Tracheal epithelial cell (primary cell): Measurements from ENCODE around the gene NT5DC1. TPM values are rescaled to one million over a fixed set of nuclear protein-coding genes. Genes with fewer than 3 reads are reported as not detected.

Experiments
- total RNA-seq: library from RNA; depleted of rRNA; stranded (reverse); fragments of >200 nt; gene quantifications from 2 replicates; pipeline ENCODE4 v1.2.1, GENCODE V29; 2014

Gene NT5DC1
- total RNA-seq, result 6.4 and 6.5 TPM in 2 replicates

GRCh38 chr6:116100419-116101301, at the start of gene NT5DC1:
NT5DC1 (plus strand) TSS chr6:116100853; CDS start chr6:116100931, 78 bp downstream.

GRCh38 chr6:116060572-116061283, 39.9 kb upstream of the NT5DC1 start, which contains the start of gene FRK:
FRK (minus strand) TSS chr6:116060891; CDS start chr6:116060311, 580 bp downstream.

GRCh38 chr6:116126032-116126431, 25.4 kb downstream of the NT5DC1 start, which contains the start of gene COL10A1:
COL10A1 (minus strand) TSS chr6:116126132; CDS start chr6:116125492, 640 bp downstream.

GRCh38 chr6:116253505-116254296, 153.0 kb downstream of the NT5DC1 start, which contains the start of gene TSPYL4:
TSPYL4 (minus strand) TSS chr6:116254075; CDS start chr6:116254008, 67 bp downstream.

GRCh38 chr6:116279232-116280160, 178.8 kb downstream of the NT5DC1 start, which contains the start of gene TSPYL1:
TSPYL1 (minus strand) TSS chr6:116279930; CDS start chr6:116279830, 100 bp downstream.

Other genes starting within 250 kb of the NT5DC1 start
- 2.8 and 4.8 TPM in 2 replicates for gene FRK, start 40.0 kb upstream of the NT5DC1 start, total RNA-seq
- 0.24 TPM in 1 of 2 replicates, not detected in the other for gene COL10A1, start 25.3 kb downstream of the NT5DC1 start, total RNA-seq
- gene TSPYL4, start 153.2 kb downstream of the NT5DC1 start, total RNA-seq, result 2.9 and 3.0 TPM in 2 replicates
- 61.9 and 68.4 TPM in 2 replicates for gene TSPYL1, start 179.1 kb downstream of the NT5DC1 start, total RNA-seq